SK-N-SH (cell line): ENCODE results near the gene ALDH9A1.

Experiments used
- CTCF ChIP-seq: fragments of 200-600 bp; sonication (generic); IDR thresholded peaks from 2 replicates; pipeline ENCODE4 v1.6.1; 2017; ENCODE audit warnings: antibody characterized with exemption, mild to moderate bottlenecking, moderate library complexity
- FOXM1 ChIP-seq: IDR thresholded peaks from 2 replicates; pipeline ENCODE4 v1.4.0; 2012; ENCODE audit warnings: low read depth, mild to moderate bottlenecking
- PBX3 ChIP-seq: IDR thresholded peaks from 2 replicates; pipeline ENCODE4; 2012
- RCOR1 ChIP-seq: fragments of 150-350 bp; IDR thresholded peaks from 2 replicates; pipeline ENCODE4 v1.6.1; 2017; ENCODE audit warnings: antibody characterized with exemption, low read length
- USF1 ChIP-seq: IDR thresholded peaks from 2 replicates; pipeline ENCODE4 v1.4.0; 2012; ENCODE audit warnings: low read depth, borderline replicate concordance

- no peak for TF ChIP-seq RCOR1
- TF ChIP-seq USF1 = no peak
- TF ChIP-seq FOXM1 = no peak
- no peak for TF ChIP-seq PBX3
- TF ChIP-seq CTCF = no peak
Measured at GRCh38 chr1:165644064-165644735, 54.2 kb downstream of the ALDH9A1 start.
